ENCODE measurements around the gene RYR3.
A peak's percentile ranks its signal among the peaks of the same experiment; 100 is the strongest.

RYR3 gene

GRCh38 chr15:33834892-33835743 is 524.4 kb downstream of the RYR3 start:
- no peak for DNase-seq (ENCODE audit: low spot score)

DNA sequence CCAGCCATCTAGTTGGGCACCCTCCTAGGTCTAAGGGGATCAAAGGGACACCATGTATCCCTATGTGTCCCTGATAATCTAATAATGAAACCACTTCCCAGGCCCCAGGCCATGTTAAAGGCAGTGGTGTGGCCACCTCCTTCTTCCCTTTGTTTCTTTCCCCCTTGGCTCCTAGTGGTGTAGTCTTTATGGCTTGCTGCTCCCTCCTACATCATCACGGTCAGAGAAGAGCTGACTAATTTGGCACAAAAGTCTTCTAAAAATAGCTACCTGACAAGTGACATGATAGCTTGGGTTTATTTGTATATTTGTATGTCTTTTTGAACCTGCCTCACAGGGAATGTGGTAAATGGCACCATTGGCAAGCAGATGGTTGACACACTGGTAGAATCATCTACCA is 526.5 kb downstream of the RYR3 start:
- no peak for DNase-seq (ENCODE audit: low spot score)

- no peak for DNase-seq (ENCODE audit: low spot score)
Observed at GRCh38 chr15:33839540-33839939, 528.8 kb downstream of the RYR3 start.

- no peak for DNase-seq (ENCODE audit: low spot score)
Observed at GRCh38 chr15:33840615-33841014, 529.8 kb downstream of the RYR3 start.

GRCh38 chr15:33844186-33844585 is 533.4 kb downstream of the RYR3 start:
- DNase-seq (ENCODE audit: low spot score), result no peak

- no peak for DNase-seq (ENCODE audit: low spot score)
Observed at GRCh38 chr15:33844597-33844996, 533.8 kb downstream of the RYR3 start.

GRCh38 chr15:33846142-33846541 is 535.4 kb downstream of the RYR3 start:
- no peak for DNase-seq (ENCODE audit: low spot score)

- no peak for DNase-seq (ENCODE audit: low spot score)
Observed at GRCh38 chr15:33846862-33847261, 536.1 kb downstream of the RYR3 start.

- DNase-seq (ENCODE audit: low spot score), result no peak
Observed at GRCh38 chr15:33848011-33848410, 537.2 kb downstream of the RYR3 start.

DNA sequence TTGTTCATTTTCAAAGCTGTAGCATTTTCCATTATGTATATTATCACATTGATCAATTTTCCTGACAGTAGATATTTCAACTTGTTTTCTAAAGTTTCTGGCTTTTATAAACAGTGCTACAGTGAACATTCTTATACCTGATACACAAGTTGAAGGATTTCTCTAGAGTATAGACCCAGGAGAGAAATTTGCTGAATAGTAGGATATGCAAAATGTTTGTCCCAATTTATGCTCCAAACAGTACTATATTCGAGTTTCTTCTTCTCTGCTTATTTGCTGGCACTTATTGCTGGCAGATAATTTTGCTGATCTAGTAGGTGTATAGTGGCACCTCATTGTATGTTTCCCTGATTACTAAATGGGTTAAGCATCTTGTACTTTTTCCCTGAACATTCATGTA is 540.3 kb downstream of the RYR3 start:
- DNase-seq (ENCODE audit: low spot score), result no peak

- peak; percentile 33 for DNase-seq (ENCODE audit: low spot score)
Observed at GRCh38 chr15:33852094-33852493, 541.3 kb downstream of the RYR3 start.

GRCh38 chr15:33852570-33852969 is 541.8 kb downstream of the RYR3 start:
- DNase-seq (ENCODE audit: low spot score), result peak; percentile 41

GRCh38 chr15:33857726-33858125 is 547.0 kb downstream of the RYR3 start:
- no peak for DNase-seq (ENCODE audit: low spot score)

- DNase-seq (ENCODE audit: low spot score), result no peak
Observed at GRCh38 chr15:33858836-33859235, 548.1 kb downstream of the RYR3 start.

DNA sequence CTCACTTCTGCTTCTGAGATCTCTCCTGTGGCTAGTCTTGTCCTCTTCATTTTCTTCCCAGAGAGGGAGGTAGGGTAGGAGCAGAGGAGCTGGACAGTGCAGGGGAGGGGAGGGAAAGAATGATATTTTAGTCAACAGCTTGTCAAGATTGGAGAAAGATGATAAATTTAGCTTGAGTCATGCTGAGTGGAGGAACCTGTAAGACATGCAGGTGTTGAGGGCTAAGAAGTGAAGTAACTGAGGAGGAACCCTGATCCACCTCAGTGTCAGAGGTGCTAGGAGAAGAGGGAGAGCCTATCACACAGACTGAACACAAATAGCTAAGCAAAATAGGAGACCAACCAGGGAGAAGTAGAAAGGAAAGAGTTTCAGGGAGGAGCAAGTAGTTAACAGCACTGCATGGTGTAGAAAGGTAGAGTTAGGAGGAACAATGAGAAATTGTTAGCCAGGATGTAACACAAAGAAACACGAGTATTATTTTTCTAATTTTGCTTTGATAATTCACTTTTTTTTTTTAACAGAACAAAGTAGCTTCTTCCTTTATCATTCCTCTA is 549.3 kb downstream of the RYR3 start:
- no peak for DNase-seq (ENCODE audit: low spot score)

- peak; percentile 14 for DNase-seq (ENCODE audit: low spot score)
Observed at GRCh38 chr15:33860754-33861153, 550.0 kb downstream of the RYR3 start.

GRCh38 chr15:33864360-33865075 is 553.8 kb downstream of the RYR3 start:
- DNase-seq (ENCODE audit: low spot score), result no peak

DNA sequence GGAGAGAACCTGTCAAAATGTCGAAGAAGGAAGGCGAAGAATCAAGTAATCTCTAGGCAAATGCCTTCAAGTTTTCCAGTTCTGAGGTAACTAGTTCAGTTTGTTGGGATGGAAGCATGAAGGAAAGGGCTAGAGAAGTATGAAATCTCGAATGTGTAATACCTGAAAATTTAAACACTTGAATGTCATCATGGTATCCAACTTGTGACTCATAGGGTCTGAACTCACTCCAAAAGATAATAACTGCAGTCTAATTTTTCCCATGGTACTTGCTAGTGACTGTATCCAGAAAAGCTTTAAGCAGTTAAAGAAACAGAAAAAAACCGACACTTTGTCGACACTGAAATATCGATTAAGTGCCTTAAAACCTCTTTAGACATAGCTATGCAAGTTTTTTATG is 554.6 kb downstream of the RYR3 start:
- no peak for DNase-seq (ENCODE audit: low spot score)

GRCh38 chr15:33866101-33866737 is 555.5 kb downstream of the RYR3 start:
- no peak for DNase-seq (ENCODE audit: low spot score)

GRCh38 chr15:33871980-33872379 is 561.2 kb downstream of the RYR3 start:
- DNase-seq (ENCODE audit: low spot score), result no peak

GRCh38 chr15:33872416-33873106 is 561.8 kb downstream of the RYR3 start:
- peak; percentile 47 for DNase-seq (ENCODE audit: low spot score)

GRCh38 chr15:33874156-33874555 is 563.4 kb downstream of the RYR3 start:
- no peak for DNase-seq (ENCODE audit: low spot score)
